HS-27A (cell line): Measurements from ENCODE around the gene NSMF.
"Not testable (repeated sequence)": the region's sequence is repeated elsewhere in the genome, so short reads cannot be mapped to it uniquely, and the experiment has no call there.

ENCODE experiments used
- DNase-seq: peaks from one replicate; pipeline ENCODE4 v3.0.0-alpha.2; 2012; ENCODE audit warnings: low read depth, missing footprints

NSMF gene

GRCh38 chr9:137477778-137478612 is 18.9 kb upstream of the NSMF start:
- no peak for DNase-seq

- no peak for DNase-seq
Observed at GRCh38 chr9:137476856-137477255, 17.7 kb upstream of the NSMF start.

GRCh38 chr9:137475666-137476065 is 16.5 kb upstream of the NSMF start:
- DNase-seq = no peak

DNA sequence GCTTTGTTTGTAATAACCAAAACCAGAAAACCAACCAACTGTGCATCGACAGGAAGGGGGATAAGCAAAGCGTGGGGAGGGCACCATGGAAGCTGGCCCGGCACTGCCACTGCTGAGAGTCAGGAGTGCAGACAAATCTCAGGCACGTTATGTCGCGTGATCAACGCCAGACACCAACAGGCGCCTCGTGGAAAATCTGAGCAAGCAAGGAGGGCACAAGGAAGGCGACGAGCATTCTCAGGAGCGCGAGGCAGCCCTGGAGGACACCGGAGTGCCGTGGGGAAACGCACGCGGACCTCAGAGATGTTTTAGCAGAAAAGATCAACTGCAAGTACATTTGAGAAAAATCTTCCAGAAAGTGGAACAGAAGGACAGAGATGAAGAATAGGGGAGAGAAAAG is 15.1 kb upstream of the NSMF start:
- no peak for DNase-seq

DNA sequence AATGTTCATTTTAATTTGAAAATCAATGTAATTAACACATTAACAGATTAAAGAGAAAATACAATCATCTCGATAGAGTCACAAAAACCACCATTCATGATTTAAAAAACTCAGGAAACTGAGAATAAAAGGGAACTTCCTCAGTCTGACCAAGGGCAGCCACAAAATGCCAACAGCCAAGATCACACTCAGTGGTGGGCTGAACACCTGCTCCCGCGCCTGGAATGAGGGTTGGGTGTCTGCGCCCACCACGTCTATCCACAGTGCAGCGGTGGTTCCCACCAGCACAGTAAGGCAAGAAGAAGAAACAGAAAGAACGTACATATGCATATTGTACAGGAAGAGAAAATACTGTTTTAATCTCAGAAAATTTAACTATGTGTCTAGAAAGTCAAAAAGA is 11.7 kb upstream of the NSMF start:
- no peak for DNase-seq

DNA sequence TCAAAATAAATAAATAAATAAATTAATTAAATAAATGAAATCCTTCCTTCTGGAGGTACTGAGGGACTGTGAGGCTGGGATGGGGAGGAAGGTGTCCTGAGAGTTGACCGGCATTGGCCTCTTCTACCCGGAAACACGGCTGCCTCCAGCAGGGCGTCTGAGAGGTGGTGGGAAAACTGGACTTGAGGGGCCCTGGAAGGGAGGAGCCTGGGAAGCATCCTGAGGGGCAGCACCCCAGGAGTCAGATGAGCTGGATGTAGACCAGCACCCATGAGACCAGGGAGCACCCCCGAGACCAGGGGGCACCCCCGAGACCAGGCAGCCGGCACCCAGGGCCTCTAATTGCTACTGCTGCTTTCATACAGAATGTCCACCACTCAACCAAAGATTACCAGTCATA is 8.8 kb upstream of the NSMF start:
- no peak for DNase-seq

GRCh38 chr9:137467161-137467581 is 8.0 kb upstream of the NSMF start:
- DNase-seq = no peak

DNA sequence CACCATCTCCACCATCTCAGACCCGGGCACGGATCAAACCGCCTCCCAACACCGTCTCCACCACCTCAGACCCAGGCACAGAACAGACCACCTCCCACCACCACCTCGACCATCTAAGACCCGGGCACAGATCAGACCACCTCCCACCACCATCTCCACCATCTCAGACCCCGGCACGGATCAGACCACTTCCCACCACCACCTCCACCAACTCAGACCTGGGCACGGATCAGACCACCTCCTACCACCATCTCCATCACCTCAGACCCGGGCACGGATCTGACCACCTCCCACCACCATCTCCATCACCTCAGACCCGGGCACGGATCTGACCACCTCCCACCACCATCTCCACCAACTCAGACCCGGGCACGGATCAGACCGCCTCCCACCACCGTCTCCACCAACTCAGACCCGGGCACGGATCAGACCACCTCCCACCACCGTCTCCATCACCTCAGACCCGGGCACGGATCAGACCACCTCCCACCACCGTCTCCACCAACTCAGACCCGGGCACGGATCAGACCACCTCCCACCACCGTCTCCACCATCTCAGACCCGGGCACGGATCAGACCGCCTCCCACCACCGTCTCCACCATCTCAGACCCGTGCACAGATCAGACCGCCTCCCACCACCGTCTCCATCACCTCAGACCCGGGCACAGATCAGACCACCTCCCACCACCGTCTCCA is 7.4 kb upstream of the NSMF start:
- not testable (repeated sequence) for DNase-seq

DNA sequence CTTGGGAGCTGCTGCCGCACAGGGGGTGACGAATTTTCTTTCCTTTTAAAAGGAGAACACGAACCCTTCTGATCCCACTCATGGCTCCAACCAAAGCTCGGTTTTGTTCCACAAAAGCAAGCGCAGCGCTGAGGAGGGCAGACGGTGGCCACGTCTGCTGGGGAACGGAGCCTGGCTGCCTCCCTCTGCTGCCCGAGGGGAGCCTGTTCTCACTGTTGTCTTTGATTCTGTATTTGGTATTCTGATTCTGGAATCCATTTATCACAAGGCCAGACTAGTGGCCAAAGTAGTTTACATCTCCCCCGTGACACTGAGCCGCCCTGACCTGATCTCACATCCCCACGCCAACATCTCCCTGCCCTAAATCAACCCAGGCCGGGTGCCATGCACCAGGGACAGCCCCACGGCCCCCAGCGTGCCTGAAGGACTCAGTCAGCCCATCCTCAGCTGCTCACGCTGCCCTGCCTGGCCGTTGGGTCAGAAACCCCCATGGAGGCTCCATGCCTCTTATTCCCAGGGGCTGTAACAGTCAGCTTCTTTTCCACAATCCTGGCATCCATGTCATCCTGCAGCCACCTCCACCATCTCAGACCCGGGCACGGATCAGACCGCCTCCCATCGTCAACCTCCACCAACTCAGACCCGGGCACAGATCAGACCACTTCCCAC is 6.7 kb upstream of the NSMF start:
- DNase-seq = no peak

DNA sequence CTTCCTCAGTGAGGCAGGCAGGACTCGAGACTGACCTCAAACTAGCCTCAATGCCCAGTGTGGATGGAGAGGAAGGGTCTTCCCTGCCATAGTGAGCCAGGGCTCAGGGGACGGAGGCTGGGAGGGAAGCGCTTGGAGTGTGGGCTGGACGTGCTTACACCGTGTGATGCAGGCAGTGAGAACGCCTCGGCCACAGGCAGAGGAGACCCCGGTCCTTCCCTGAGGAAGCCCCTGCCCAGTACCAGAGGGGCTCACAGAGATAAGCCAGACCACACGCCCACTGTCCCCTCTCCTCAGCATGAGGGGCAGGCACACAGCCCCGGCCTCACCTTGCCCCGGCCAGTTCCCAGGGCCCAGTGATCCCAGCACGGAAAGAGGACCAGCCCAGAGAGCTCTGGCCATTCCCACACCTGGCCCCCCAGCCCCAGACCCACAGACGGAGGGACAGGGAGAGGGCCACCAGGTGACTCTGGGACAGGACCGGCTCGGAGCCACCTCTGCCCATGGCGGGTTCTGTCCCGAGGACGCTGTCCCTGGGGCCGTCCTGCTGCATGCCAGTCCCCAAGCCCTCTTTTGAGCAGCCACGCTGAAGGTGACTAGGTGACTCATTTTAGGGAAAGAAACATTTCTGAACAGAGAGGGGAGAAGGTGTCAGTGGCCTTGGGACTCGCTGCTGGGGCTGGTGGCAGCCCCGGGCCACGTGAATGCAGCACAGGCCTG is 6.0 kb upstream of the NSMF start:
- DNase-seq = no peak

GRCh38 chr9:137464291-137464999 is 5.3 kb upstream of the NSMF start:
- DNase-seq = no peak

- DNase-seq = no peak
Observed at GRCh38 chr9:137463931-137464290, 4.8 kb upstream of the NSMF start.

- DNase-seq = no peak
Observed at GRCh38 chr9:137462986-137463930, 4.1 kb upstream of the NSMF start.

GRCh38 chr9:137462396-137462985 is 3.4 kb upstream of the NSMF start:
- no peak for DNase-seq

DNA sequence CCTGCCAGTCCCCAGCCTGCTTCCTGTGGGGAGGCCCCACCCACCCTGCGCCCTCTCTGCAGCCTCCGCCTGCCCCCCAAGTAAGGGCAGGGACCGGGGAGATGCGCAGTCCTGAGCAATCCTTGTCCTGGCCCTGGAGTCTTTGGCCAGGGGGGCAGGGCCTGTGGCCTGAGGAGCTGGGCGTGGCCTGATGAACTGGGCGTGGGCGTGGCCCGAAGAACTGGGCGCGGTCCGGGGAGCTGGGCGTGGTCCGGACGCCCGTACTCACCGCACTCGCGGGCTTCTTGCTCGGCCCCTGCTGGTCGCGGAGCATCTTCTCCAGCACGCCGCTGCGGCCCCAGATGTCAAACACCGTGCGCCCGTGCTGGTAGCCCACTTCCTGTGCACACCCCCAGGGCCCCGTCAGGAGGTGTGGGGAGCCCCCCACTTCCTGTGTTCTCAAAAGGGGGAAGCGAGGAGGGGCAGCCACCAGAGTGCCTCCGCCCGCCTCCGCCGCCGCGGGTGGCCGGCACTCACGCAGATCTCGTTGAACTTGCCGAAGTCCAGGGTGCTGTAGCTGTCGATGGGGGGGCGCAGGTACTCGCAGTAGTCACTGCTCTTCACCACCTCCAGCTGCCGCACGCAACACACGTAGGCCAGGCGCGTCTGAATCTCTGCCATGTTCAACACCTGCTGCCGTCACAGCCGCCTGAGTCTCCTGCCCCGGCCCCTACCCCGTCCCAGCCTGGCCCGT is 2.7 kb upstream of the NSMF start:
- DNase-seq = no peak

DNA sequence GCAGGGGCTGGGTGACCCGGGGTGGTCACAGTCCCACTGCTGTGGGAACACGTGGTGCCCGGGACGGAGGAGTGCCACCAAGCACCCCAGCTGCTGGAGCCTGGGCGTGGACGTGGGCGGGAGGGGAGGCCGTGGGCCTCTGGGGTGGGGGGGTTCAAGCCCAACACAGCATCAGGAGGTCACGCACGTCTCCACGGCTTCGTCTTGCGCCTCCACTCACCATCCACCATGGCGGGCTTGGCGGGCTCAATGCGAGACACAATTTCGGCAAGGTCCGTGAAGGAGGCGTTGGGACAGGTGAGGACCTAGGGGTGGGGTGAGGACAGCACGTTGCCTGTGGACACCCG is 2.2 kb upstream of the NSMF start:
- DNase-seq = no peak

GRCh38 chr9:137460363-137461315 is 1.5 kb upstream of the NSMF start:
- no peak for DNase-seq

DNA sequence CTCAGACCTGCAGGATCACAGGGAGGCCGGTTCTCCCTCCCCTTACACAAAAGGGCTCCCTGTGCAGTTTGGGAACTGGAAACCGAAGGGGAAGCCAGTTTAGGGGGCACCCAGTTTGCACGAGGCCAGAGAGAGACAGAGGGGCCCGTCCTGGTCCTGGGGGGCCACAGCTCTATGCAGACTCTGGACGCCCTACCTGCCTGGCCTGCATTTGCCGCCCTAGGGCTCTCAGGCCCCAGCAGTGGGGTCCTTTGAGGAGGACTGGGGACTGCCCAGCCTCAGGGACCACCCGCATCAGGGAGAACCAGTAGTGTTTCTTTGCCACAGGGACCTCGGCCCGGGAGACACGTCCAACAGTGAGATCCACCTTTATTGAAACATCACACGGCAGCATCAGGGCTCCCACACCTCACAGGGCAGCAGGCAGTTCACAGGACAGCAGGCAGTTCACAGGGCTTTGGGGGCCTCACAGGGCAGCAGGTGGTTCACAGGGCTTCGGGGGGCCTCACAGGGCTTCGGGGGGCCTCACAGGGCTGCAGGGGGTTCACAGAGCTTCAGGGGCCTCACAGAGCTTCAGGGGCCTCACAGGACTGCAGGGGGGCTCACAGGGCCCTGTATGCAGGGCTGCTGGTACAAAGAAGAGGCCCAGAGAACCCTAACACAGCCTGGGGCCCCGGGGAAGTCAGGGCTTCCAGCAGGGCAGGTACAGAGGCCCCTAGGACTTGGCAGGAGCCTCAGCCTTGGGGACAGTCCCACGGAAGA is 648 bp upstream of the NSMF start:
- DNase-seq = no peak
